A549 (cell line): ENCODE measurements around the gene GNG12. TPM values are rescaled to one million over a fixed set of nuclear protein-coding genes. Genes with fewer than 3 reads are reported as not detected.

ENCODE experiments used
- ATAC-seq, 2 experiments: fragments of 200-7000 bp in 1 of 2; fragments of >200 bp in 1 of 2; cut with Nextera tagmentation in 1 of 2; cut with Tn5 transposase in 1 of 2; 3 replicates each; pipeline versions ENCODE4 v1.8.0 to v1.9.1; 2018 to 2020; ENCODE audit warnings: mild to moderate bottlenecking in 1 of 2, moderate library complexity in 1 of 2
- CTCF ChIA-PET: fragments of 300-600 bp; sonication (Branson Sonifier 250); formaldehyde crosslinking; extraction: SDS; loops from one replicate; lab custom pipeline; 2021; ENCODE audit warnings: antibody characterized with exemption, inconsistent platforms; lab: Yijun Ruan, JAX
- POLR2A ChIA-PET: fragments of 350-600 bp; formaldehyde crosslinking; extraction: SDS; loops from one replicate; lab custom pipeline; 2021; ENCODE audit warnings: antibody characterized with exemption, inconsistent platforms; lab: Yijun Ruan, JAX
- DNase-seq, 2 experiments: peaks; one replicate each; pipeline versions ENCODE4 v3.0.0 to v3.0.0-alpha.2; 2011 to 2016; ENCODE audit warnings: low read depth in 1 of 2, low spot score in 1 of 2
- FAIRE-seq: peaks from 2 replicates; lab custom pipeline; 2011; peaks lifted over from hg19 to GRCh38; lab: Jason Lieb, UNC
- H3K27ac ChIP-seq, 2 experiments: fragments of >200 bp; sonication (Bioruptor Twin); formaldehyde crosslinking; 3 replicates each; pipeline ENCODE4 v1.5.1; 2016 to 2017
- H3K4me1 ChIP-seq: fragments of >200 bp; sonication (Bioruptor Twin); formaldehyde crosslinking; 3 replicates; pipeline ENCODE4 v1.6.1; 2016
- H3K4me2 ChIP-seq: fragments of >200 bp; sonication (Bioruptor Twin); formaldehyde crosslinking; 3 replicates; pipeline ENCODE4 v1.6.1; 2016
- H3K4me3 ChIP-seq: fragments of >200 bp; sonication (Bioruptor Twin); formaldehyde crosslinking; 3 replicates; pipeline ENCODE4 v1.5.1; 2016
- H3K9me3 ChIP-seq: fragments of >200 bp; sonication (Bioruptor Twin); formaldehyde crosslinking; 3 replicates; pipeline ENCODE4 v1.6.1; 2016
- CBX2 ChIP-seq: fragments of 200-600 bp; sonication (generic); IDR thresholded peaks from 2 replicates; pipeline ENCODE4 v1.6.1; 2016; ENCODE audit warnings: low read depth, mild to moderate bottlenecking, borderline replicate concordance
- CHD4 ChIP-seq: fragments of 200-600 bp; sonication (generic); IDR thresholded peaks from 2 replicates; pipeline ENCODE4 v1.6.1; 2016; ENCODE audit warnings: antibody characterized with exemption, mild to moderate bottlenecking, borderline replicate concordance
- E2F6 ChIP-seq: IDR thresholded peaks from 2 replicates; pipeline ENCODE4 v1.6.1; 2012; ENCODE audit warnings: low read depth, borderline replicate concordance
- EHF ChIP-seq: fragments of 250-450 bp; sonication (Bioruptor Pico); IDR thresholded peaks from 2 replicates; pipeline ENCODE4 v1.5.0; 2020; ENCODE audit warnings: mild to moderate bottlenecking
- EP300 ChIP-seq, 2 experiments: fragments of >200 bp; sonication (Bioruptor Twin); formaldehyde crosslinking; IDR thresholded peaks; 2 replicates in 1 of 2; 3 replicates in 1 of 2; pipeline ENCODE4 v1.6.1; 2016 to 2017
- ESRRA ChIP-seq: fragments of 150-350 bp; IDR thresholded peaks from 2 replicates; pipeline ENCODE4 v1.6.1; 2014; ENCODE audit warnings: mild to moderate bottlenecking, low read length, borderline replicate concordance
- GATA3 ChIP-seq: IDR thresholded peaks from 2 replicates; pipeline ENCODE4 v1.6.1; 2012; ENCODE audit warnings: borderline replicate concordance
- HDAC2 ChIP-seq: fragments of 200-600 bp; sonication (generic); IDR thresholded peaks from 2 replicates; pipeline ENCODE4 v1.6.1; 2016
- HOXB5 ChIP-seq: fragments of 250-450 bp; sonication (Bioruptor Pico); IDR thresholded peaks from 2 replicates; pipeline ENCODE4 v1.5.0; 2020; ENCODE audit warnings: mild to moderate bottlenecking, moderate library complexity
- MYC ChIP-seq: IDR thresholded peaks from 2 replicates; pipeline ENCODE4 v1.6.1; 2012; ENCODE audit warnings: mild to moderate bottlenecking, inconsistent platforms, low read length, improper control_type of control experiment, borderline replicate concordance
- PBX3 ChIP-seq: IDR thresholded peaks from 2 replicates; pipeline ENCODE4 v1.6.1; 2012
- PHF8 ChIP-seq: fragments of 200-600 bp; sonication (generic); IDR thresholded peaks from 2 replicates; pipeline ENCODE4 v1.6.1; 2016; ENCODE audit warnings: low read depth, mild to moderate bottlenecking, antibody characterized with exemption, moderate library complexity, borderline replicate concordance
- RCOR1 ChIP-seq: fragments of 150-350 bp; IDR thresholded peaks from 2 replicates; pipeline ENCODE4 v1.6.1; 2014; ENCODE audit warnings: antibody characterized with exemption, low read length, low read depth
- SREBF2 ChIP-seq: fragments of 450-650 bp; IDR thresholded peaks from 2 replicates; pipeline ENCODE4 v1.6.1; 2014; ENCODE audit warnings: mild to moderate bottlenecking, moderate library complexity
- TFCP2L1 ChIP-seq: fragments of 250-450 bp; sonication (Bioruptor Pico); IDR thresholded peaks from 2 replicates; pipeline ENCODE4 v1.5.0; 2021; ENCODE audit warnings: mild to moderate bottlenecking
- WGBS: methylation state at CpG from one replicate; pipeline ENCODE4 v1.1.6; 2017; ENCODE audit errors: missing lambda C conversion rate; 5-methylcytosine and 5-hydroxymethylcytosine counted together
- polyA plus RNA-seq, 4 experiments: library from polyadenylated mRNA; depleted of rRNA in 3 of 4; stranded (reverse); fragments of >200 nt; fragmentation: RNase III in 1 of 4; extraction: RNeasy Plus Mini Kit Qiagen cat#74134 plus additional on column Dnase treatment in 1 of 4; gene quantifications; 2 replicates in 3 of 4; 3 replicates in 1 of 4; pipeline ENCODE4 v1.2.3, GENCODE V29; 2011 to 2017
- TF ChIP-seq, protein P1 (sequence below): fragments of >200 bp; sonication (Bioruptor Twin); formaldehyde crosslinking; IDR thresholded peaks from 3 replicates; pipeline ENCODE4 v1.5.1; 2016
- TF ChIP-seq, protein P2 (sequence below): fragments of 450-650 bp; IDR thresholded peaks from 2 replicates; pipeline ENCODE4 v1.6.1; 2014; ENCODE audit warnings: antibody characterized with exemption

GNG12 gene
- polyA plus RNA-seq, 2 of the 4 experiments (the other 2 are of a cell fraction): 91.8 to 132 TPM

DNA sequence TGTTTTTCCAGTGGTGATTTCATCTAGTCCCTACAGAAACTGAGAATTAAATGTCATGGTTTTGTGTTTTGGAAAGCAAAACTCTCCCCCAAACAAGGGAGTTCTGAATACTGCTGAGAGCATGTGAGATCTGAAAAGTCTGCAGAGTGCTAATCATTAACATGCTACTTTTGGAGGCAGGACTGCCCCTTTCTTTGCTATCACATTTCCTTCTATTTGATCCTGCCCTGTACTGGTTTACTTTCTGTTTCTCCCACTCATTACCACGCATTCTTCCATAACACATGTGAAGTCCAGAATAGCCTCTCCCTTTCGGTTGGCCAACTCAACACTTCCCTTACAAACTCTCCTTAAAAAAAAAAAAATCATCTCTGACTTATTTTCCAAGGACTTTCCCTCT, 84.6 kb downstream of the GNG12 start:
- ChIA-PET POLR2A (no interaction called here), CTCF (no interaction called here)
- peak overlapping the region; percentile 97 for H3K4me2 ChIP-seq
- peak overlapping the region; percentile 89 to 94 for H3K27ac ChIP-seq
- TF ChIP-seq HOXB5 (CRISPR knock-in tag): no peak
- TF ChIP-seq GATA3: no peak
- no peak for TF ChIP-seq EP300 (IDR thresholded peaks at IDR 0.05)
- TF ChIP-seq, protein P1, sequence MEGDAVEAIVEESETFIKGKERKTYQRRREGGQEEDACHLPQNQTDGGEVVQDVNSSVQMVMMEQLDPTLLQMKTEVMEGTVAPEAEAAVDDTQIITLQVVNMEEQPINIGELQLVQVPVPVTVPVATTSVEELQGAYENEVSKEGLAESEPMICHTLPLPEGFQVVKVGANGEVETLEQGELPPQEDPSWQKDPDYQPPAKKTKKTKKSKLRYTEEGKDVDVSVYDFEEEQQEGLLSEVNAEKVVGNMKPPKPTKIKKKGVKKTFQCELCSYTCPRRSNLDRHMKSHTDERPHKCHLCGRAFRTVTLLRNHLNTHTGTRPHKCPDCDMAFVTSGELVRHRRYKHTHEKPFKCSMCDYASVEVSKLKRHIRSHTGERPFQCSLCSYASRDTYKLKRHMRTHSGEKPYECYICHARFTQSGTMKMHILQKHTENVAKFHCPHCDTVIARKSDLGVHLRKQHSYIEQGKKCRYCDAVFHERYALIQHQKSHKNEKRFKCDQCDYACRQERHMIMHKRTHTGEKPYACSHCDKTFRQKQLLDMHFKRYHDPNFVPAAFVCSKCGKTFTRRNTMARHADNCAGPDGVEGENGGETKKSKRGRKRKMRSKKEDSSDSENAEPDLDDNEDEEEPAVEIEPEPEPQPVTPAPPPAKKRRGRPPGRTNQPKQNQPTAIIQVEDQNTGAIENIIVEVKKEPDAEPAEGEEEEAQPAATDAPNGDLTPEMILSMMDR: no peak
- TF ChIP-seq CHD4: no peak
- TF ChIP-seq PBX3: no peak
- no peak for TF ChIP-seq TFCP2L1 (CRISPR knock-in tag)
- H3K4me3 ChIP-seq: peak overlapping the region; percentile 35
- WGBS: 4% methylated on average over 2 of the region's 2 CpGs
- no peaks in the 10 kb centered on the region for H3K9me3 ChIP-seq
- no peak for FAIRE-seq
- H3K4me1 ChIP-seq: peaks cover 78% of the 10 kb centered on the region
- peak in 1 of 2 experiments; percentile 59 for DNase-seq
- ATAC-seq: peak; percentile 53 to 74; a peak in 5 of 6 replicates

DNA sequence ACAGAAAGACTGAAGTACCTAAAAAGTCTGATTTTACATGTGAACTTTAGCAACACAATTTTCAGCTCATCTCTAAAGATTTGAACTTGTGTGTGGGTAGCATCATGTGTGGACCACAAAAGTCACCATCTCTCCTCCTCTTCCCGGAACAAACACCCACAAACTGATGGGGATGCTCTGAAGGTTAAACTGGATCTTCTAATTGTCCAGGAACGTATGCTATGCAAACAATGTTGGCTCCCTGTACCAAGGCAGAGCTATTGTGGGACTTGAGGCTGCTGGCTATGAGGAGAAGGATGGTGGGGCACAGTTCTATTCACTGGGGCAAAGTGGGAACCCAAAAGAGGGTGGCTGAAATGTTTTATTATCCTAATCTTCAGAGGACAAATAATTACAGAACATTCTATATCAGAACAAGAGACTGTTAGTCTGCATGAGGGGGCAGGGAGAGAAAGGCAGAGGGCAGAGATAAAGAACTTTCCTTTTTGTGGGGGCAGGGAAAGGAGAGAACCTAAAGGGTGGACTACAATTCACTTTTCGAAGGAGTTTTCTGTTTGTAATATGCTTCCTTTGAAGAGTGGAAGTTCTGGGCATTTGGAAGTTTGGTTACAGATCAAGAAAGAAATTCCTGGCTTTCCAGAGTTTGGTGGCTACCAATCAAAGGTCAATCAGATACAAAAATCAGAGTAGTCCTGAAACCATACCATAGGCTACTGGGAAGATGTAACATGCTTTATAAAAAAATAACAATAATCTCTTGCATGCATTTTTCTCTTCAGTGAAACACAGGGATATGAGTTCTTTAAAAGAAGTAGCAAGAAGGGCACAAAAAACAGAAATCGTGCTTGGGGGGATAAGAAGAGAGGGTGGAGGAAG, 85.4 kb downstream of the GNG12 start:
- Histone ChIP-seq H3K4me1 (peaks cover 71% of the 10 kb centered on the region), H3K4me3 (peak overlapping the region; percentile 35)
- no peak for FAIRE-seq
- no peak for TF ChIP-seq MYC
- TF ChIP-seq, all 56 proteins: peak for 0
- peak overlapping the region; percentile 97 for H3K4me2 ChIP-seq
- DNase-seq (no peak), ATAC-seq (0 out of 6 replicates have a peak, but pooled peaks of 1 of the 2 experiments have one; percentile 15)
- H3K9me3 ChIP-seq: no peaks in the 10 kb centered on the region
- ChIA-PET POLR2A (no interaction called here), CTCF (no interaction called here)
- peak overlapping the region; percentile 89 to 94 for H3K27ac ChIP-seq
- WGBS: 12% methylated on average over 4 of the region's 4 CpGs

- POLR2A ChIA-PET: no interaction called here
- Histone ChIP-seq H3K9me3 (no peaks in the 10 kb centered on the region), H3K4me2 (0 out of 3 replicates have a peak overlapping the region, but pooled peaks have one; percentile 3)
- TF ChIP-seq EHF (CRISPR knock-in tag): no peak
- no peak for TF ChIP-seq RCOR1
- no peak for TF ChIP-seq E2F6
- TF ChIP-seq CBX2: no peak
- TF ChIP-seq HDAC2: no peak
- no peak for TF ChIP-seq SREBF2
- no peak for TF ChIP-seq PHF8
- TF ChIP-seq ESRRA: no peak
- TF ChIP-seq HOXB5 (CRISPR knock-in tag): no peak
- TF ChIP-seq, protein P2, sequence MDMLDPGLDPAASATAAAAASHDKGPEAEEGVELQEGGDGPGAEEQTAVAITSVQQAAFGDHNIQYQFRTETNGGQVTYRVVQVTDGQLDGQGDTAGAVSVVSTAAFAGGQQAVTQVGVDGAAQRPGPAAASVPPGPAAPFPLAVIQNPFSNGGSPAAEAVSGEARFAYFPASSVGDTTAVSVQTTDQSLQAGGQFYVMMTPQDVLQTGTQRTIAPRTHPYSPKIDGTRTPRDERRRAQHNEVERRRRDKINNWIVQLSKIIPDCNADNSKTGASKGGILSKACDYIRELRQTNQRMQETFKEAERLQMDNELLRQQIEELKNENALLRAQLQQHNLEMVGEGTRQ: no peak
- TF ChIP-seq, all 56 proteins: peak for 0
- DNase-seq (no peak), FAIRE-seq (no peak), ATAC-seq (no peak)
- peaks cover 65% of the 10 kb centered on the region for H3K4me1 ChIP-seq
- peak overlapping the region; percentile 48 to 89; a peak in 2 of 6 replicates for H3K27ac ChIP-seq
- WGBS: 77% methylated on average over 6 of the region's 6 CpGs
- CTCF ChIA-PET: interaction anchor here (1.4 to 2.7 kb wide), 3 partner anchors 14 to 211 kb away, joined by 5 to 11 read pairs (median 7); no protein-coding TSS in a partner anchor
- no peak overlapping the region for H3K4me3 ChIP-seq
Observed at GRCh38 chr1:67745875-67746698, 87.2 kb downstream of the GNG12 start.
